ENCODE measurements around the gene NR5A2. TPM values are rescaled to one million over a fixed set of nuclear protein-coding genes. Genes with fewer than 3 reads are reported as not detected.

Gene NR5A2
- total and polyA plus RNA-seq, 10 of the 15 experiments (the other 5 are each of a cell fraction or from before 2014, with no cell fraction given): 0.02 to 0.60 (median 0.15) TPM; not detected in 1

DNA sequence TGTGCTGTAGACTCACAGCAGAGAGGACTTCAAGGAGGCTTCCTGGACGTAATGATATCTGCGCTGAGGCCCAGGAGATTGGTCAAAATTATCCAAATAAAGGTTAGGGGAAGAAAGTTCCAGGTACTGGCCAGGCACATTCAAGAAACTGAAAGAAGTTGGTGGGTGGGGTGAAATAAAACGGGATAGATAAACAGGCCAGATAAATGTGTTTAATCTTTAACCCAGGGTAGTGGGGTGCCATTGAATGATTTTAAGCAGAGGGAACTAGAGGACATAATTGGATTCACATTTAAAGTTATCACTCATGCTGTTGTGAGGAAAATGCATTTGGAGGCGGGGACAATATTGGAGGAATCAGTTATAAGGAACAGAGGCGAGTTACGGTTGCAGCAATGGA, 134.7 kb downstream of the NR5A2 start:
- no peaks in the 10 kb centered on the region for H3K36me3 ChIP-seq (ENCODE audit: control insufficient read depth in 2 of 2, insufficient read depth in 2 of 2, low read length in 1 of 2)
- H3K27ac ChIP-seq (ENCODE audit: control insufficient read depth, insufficient read depth): no peak overlapping the region
- 82% methylated on average over 6 of the region's 6 CpGs for WGBS (ENCODE audit: insufficient coverage, insufficient replicate concordance, low lambda C conversion rate, missing lambda C conversion rate)
- H3K9ac ChIP-seq (ENCODE audit: control insufficient read depth, insufficient read depth, low read length): no peak overlapping the region
- ATAC-seq (no peak), FAIRE-seq (no peak), DNase-seq (ENCODE audit: low read depth, low spot score) (no peak)
- H3K79me2 ChIP-seq (ENCODE audit: control insufficient read depth, insufficient read depth, low read length): no peaks in the 10 kb centered on the region
- no peaks in the 10 kb centered on the region for H3K27me3 ChIP-seq (replicated peaks in 1 of 2; ENCODE audit: control insufficient read depth in 2 of 2, insufficient read depth in 2 of 2, low read length in 1 of 2)
- RAD21 ChIA-PET (ENCODE audit: unreplicated experiment): interaction anchor here (0.6 kb wide), 1 partner anchor 164 kb away, joined by 3 read pairs; no protein-coding TSS in a partner anchor
- SMC1A ChIA-PET (ENCODE audit: uncharacterized antibody, unreplicated experiment): interaction anchor here (0.7 to 1.9 kb wide), 4 partner anchors 8 to 101 kb away, joined by 3 to 6 read pairs (median 5); no protein-coding TSS in a partner anchor
- intact Hi-C loops (cut with micrococcal nuclease; ENCODE audit: unreplicated experiment): no loop called here
- H3K4me2 ChIP-seq (ENCODE audit: control insufficient read depth, insufficient read depth): no peak overlapping the region
- TF ChIP-seq SUZ12 (IDR thresholded peaks at IDR 0.05; ENCODE audit: unreplicated experiment) (no peak), PAX8 (IDR thresholded peaks at IDR 0.05) (no peak), CEBPB (IDR thresholded peaks at IDR 0.05; ENCODE audit: borderline replicate concordance in 1 of 2, low read depth in 2 of 2, low read length in 2 of 2) (no peak), SREBF2 (IDR thresholded peaks at IDR 0.05; ENCODE audit: low read length) (no peak), ZZZ3 (IDR thresholded peaks at IDR 0.05; ENCODE audit: control insufficient read depth, insufficient read length, low read depth) (no peak), BMI1 (IDR thresholded peaks at IDR 0.05; ENCODE audit: borderline replicate concordance) (no peak), ZNF24 (IDR thresholded peaks at IDR 0.05) (no peak), BACH1 (IDR thresholded peaks at IDR 0.05; ENCODE audit: borderline replicate concordance) (no peak), TARDBP (IDR thresholded peaks at IDR 0.05; ENCODE audit: borderline replicate concordance) (no peak), CBX5 (IDR thresholded peaks at IDR 0.05; ENCODE audit: low read depth) (no peak)
- TF ChIP-seq, protein P1, sequence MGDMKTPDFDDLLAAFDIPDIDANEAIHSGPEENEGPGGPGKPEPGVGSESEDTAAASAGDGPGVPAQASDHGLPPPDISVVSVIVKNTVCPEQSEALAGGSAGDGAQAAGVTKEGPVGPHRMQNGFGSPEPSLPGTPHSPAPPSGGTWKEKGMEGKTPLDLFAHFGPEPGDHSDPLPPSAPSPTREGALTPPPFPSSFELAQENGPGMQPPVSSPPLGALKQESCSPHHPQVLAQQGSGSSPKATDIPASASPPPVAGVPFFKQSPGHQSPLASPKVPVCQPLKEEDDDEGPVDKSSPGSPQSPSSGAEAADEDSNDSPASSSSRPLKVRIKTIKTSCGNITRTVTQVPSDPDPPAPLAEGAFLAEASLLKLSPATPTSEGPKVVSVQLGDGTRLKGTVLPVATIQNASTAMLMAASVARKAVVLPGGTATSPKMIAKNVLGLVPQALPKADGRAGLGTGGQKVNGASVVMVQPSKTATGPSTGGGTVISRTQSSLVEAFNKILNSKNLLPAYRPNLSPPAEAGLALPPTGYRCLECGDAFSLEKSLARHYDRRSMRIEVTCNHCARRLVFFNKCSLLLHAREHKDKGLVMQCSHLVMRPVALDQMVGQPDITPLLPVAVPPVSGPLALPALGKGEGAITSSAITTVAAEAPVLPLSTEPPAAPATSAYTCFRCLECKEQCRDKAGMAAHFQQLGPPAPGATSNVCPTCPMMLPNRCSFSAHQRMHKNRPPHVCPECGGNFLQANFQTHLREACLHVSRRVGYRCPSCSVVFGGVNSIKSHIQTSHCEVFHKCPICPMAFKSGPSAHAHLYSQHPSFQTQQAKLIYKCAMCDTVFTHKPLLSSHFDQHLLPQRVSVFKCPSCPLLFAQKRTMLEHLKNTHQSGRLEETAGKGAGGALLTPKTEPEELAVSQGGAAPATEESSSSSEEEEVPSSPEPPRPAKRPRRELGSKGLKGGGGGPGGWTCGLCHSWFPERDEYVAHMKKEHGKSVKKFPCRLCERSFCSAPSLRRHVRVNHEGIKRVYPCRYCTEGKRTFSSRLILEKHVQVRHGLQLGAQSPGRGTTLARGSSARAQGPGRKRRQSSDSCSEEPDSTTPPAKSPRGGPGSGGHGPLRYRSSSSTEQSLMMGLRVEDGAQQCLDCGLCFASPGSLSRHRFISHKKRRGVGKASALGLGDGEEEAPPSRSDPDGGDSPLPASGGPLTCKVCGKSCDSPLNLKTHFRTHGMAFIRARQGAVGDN (IDR thresholded peaks at IDR 0.05): no peak
- TF ChIP-seq, protein P2, sequence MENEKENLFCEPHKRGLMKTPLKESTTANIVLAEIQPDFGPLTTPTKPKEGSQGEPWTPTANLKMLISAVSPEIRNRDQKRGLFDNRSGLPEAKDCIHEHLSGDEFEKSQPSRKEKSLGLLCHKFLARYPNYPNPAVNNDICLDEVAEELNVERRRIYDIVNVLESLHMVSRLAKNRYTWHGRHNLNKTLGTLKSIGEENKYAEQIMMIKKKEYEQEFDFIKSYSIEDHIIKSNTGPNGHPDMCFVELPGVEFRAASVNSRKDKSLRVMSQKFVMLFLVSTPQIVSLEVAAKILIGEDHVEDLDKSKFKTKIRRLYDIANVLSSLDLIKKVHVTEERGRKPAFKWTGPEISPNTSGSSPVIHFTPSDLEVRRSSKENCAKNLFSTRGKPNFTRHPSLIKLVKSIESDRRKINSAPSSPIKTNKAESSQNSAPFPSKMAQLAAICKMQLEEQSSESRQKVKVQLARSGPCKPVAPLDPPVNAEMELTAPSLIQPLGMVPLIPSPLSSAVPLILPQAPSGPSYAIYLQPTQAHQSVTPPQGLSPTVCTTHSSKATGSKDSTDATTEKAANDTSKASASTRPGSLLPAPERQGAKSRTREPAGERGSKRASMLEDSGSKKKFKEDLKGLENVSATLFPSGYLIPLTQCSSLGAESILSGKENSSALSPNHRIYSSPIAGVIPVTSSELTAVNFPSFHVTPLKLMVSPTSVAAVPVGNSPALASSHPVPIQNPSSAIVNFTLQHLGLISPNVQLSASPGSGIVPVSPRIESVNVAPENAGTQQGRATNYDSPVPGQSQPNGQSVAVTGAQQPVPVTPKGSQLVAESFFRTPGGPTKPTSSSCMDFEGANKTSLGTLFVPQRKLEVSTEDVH (IDR thresholded peaks at IDR 0.05; ENCODE audit: low read depth, partially characterized antibody): no peak
- BruUV-seq (replicated peaks): no TSS peak
- POLR2A ChIA-PET: no interaction called here
- CTCF ChIA-PET: interaction anchor here (1.5 kb wide), 1 partner anchor 8 kb away, joined by 5 read pairs; no protein-coding TSS in a partner anchor
- H3K4me3 ChIP-seq: no peak overlapping the region
- H4K20me1 ChIP-seq (ENCODE audit: control insufficient read depth, insufficient read depth): no peaks in the 10 kb centered on the region
- H3K4me1 ChIP-seq (ENCODE audit: control insufficient read depth, insufficient read depth, low read length): no peaks in the 10 kb centered on the region
- no peak overlapping the region for H2AFZ ChIP-seq (ENCODE audit: control insufficient read depth, low read depth, low read length)
- in situ Hi-C loops (cut with MboI): no loop called here
- H3K9me3 ChIP-seq (replicated peaks; ENCODE audit: control insufficient read depth, insufficient read depth, low read length): no peaks in the 10 kb centered on the region

Measured in GM12878 (cell line).